Caco-2 (cell line): ENCODE data around the gene DIAPH1. TPM values are rescaled to one million over a fixed set of nuclear protein-coding genes. Genes with fewer than 3 reads are reported as not detected.

Experiments
- BruUV-seq: library from RNA; stranded (reverse); fragments of 400-500 nt; replicated peaks from 2 replicates; lab custom pipeline; 2021; lab: Mats Ljungman, UMichigan
- CTCF ChIA-PET: fragments of 300-600 bp; sonication (Branson Sonifier 250); formaldehyde crosslinking; loops from one replicate; lab custom pipeline; 2022; ENCODE audit warnings: antibody characterized with exemption; lab: Charles Lee
- POLR2A ChIA-PET: fragments of 300-600 bp; sonication (Branson Sonifier 250); formaldehyde crosslinking; loops from one replicate; lab custom pipeline; 2022; ENCODE audit warnings: antibody characterized with exemption; lab: Charles Lee
- DNase-seq, 2 experiments: peaks; one replicate each; pipeline versions ENCODE4 v3.0.0 to v3.0.0-alpha.2; 2020 to 2022
- H3K27me3 ChIP-seq: replicated peaks from 2 replicates; pipeline ENCODE4 v1.6.0; 2011; ENCODE audit warnings: low read length; ENCODE audit not compliant: control insufficient read depth, insufficient read depth
- H3K36me3 ChIP-seq: 2 replicates; pipeline ENCODE4 v1.5.1; 2011; ENCODE audit warnings: low read length; ENCODE audit not compliant: control insufficient read depth, insufficient read depth
- H3K4me1 ChIP-seq: fragments of 250-450 bp; sonication (Bioruptor Pico); 2 replicates; pipeline ENCODE4 v1.5.1; 2020; ENCODE audit warnings: mild to moderate bottlenecking
- H3K4me3 ChIP-seq: 2 replicates; pipeline ENCODE4 v1.5.1; 2011; ENCODE audit warnings: low read depth, mild to moderate bottlenecking, control low read depth, low read length
- H3K9me3 ChIP-seq: fragments of 250-450 bp; sonication (Bioruptor Pico); 2 replicates; pipeline ENCODE4 v1.5.1; 2020; ENCODE audit warnings: mild to moderate bottlenecking, moderate library complexity
- H3K27ac Mint-ChIP-seq: one replicate; pipeline ENCODE4 v1.8.0; 2022; ENCODE audit warnings: mixed read lengths; ENCODE audit not compliant: unreplicated experiment
- H3K27me3 Mint-ChIP-seq: one replicate; pipeline ENCODE4 v1.8.0; 2022; ENCODE audit warnings: mixed read lengths; ENCODE audit not compliant: insufficient read depth, unreplicated experiment
- H3K36me3 Mint-ChIP-seq: one replicate; pipeline ENCODE4 v1.8.0; 2022; ENCODE audit warnings: mild to moderate bottlenecking, mixed read lengths; ENCODE audit not compliant: insufficient read depth, unreplicated experiment
- H3K4me1 Mint-ChIP-seq: one replicate; pipeline ENCODE4 v1.8.0; 2022; ENCODE audit warnings: low read depth, mixed read lengths; ENCODE audit not compliant: unreplicated experiment
- H3K4me3 Mint-ChIP-seq: one replicate; pipeline ENCODE4 v1.8.0; 2022; ENCODE audit warnings: mild to moderate bottlenecking, moderate library complexity, mixed read lengths; ENCODE audit not compliant: unreplicated experiment
- H3K9me3 Mint-ChIP-seq: one replicate; pipeline ENCODE4 v1.8.0; 2022; ENCODE audit warnings: mixed read lengths; ENCODE audit not compliant: unreplicated experiment
- intact Hi-C: fragments of 100-400 bp; cut with micrococcal nuclease; formaldehyde crosslinking; loops from one replicate; pipeline ENCODE4 v1.10.0; 2022; ENCODE audit not compliant: unreplicated experiment
- total RNA-seq: library from RNA; stranded (reverse); gene quantifications from 2 replicates; pipeline ENCODE4 v1.2.3, GENCODE V29; 2022
- TF ChIP-seq, protein P1 (sequence below), 2 experiments: fragments of 200-600 bp in 1 of 2; IDR thresholded peaks; 1 replicate in 1 of 2; 2 replicates in 1 of 2; pipeline versions ENCODE4 v1.5.1 to v1.8.0; 2011 to 2022; ENCODE audit warnings: antibody characterized with exemption in 1 of 2, control low read depth in 1 of 2, inconsistent platforms in 1 of 2, low read depth in 1 of 2, low read length in 1 of 2, mild to moderate bottlenecking in 1 of 2, moderate library complexity in 1 of 2; ENCODE audit not compliant: insufficient read depth in 1 of 2, severe bottlenecking in 1 of 2, unreplicated experiment in 1 of 2

The DIAPH1 gene
- total RNA-seq, 1 experiment from 2014 or later: 161 TPM

GRCh38 chr5:141657937-141658545, 39.2 kb upstream of the DIAPH1 start:
- H3K27ac Mint-ChIP-seq: no peak overlapping the region
- no peaks in the 10 kb centered on the region for H3K36me3 Mint-ChIP-seq
- H3K4me3 ChIP-seq: no peak overlapping the region
- peaks cover 3% of the 10 kb centered on the region for H3K27me3 Mint-ChIP-seq
- DNase-seq: no peak
- TF ChIP-seq, protein P1, sequence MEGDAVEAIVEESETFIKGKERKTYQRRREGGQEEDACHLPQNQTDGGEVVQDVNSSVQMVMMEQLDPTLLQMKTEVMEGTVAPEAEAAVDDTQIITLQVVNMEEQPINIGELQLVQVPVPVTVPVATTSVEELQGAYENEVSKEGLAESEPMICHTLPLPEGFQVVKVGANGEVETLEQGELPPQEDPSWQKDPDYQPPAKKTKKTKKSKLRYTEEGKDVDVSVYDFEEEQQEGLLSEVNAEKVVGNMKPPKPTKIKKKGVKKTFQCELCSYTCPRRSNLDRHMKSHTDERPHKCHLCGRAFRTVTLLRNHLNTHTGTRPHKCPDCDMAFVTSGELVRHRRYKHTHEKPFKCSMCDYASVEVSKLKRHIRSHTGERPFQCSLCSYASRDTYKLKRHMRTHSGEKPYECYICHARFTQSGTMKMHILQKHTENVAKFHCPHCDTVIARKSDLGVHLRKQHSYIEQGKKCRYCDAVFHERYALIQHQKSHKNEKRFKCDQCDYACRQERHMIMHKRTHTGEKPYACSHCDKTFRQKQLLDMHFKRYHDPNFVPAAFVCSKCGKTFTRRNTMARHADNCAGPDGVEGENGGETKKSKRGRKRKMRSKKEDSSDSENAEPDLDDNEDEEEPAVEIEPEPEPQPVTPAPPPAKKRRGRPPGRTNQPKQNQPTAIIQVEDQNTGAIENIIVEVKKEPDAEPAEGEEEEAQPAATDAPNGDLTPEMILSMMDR (IDR thresholded peaks at IDR 0.05; ENCODE audit: insufficient read depth in 1 of 2, low read depth in 1 of 2, low read length in 1 of 2, severe bottlenecking in 1 of 2, unreplicated experiment in 1 of 2): no peak
- no peaks in the 10 kb centered on the region for H3K4me1 Mint-ChIP-seq
- H3K9me3 ChIP-seq: no peaks in the 10 kb centered on the region
- intact Hi-C loops: no loop called here
- no peaks in the 10 kb centered on the region for H3K9me3 Mint-ChIP-seq
- ChIA-PET POLR2A (no interaction called here), CTCF (interaction anchor here (1.1 kb wide), 1 partner anchor 66 kb away, joined by 3 read pairs; no protein-coding TSS in a partner anchor)
- H3K4me1 ChIP-seq: no peaks in the 10 kb centered on the region
- no TSS peak for BruUV-seq
- no peaks in the 10 kb centered on the region; the same call in 1 of the 2 replicates for H3K36me3 ChIP-seq
- no peak overlapping the region for H3K4me3 Mint-ChIP-seq
- no peaks in the 10 kb centered on the region for H3K27me3 ChIP-seq

- no peak for DNase-seq
- Histone ChIP-seq H3K36me3 (no peaks in the 10 kb centered on the region; the same call in 1 of the 2 replicates), H3K4me1 (no peaks in the 10 kb centered on the region), H3K4me3 (no peak overlapping the region), H3K27me3 (no peaks in the 10 kb centered on the region), H3K9me3 (no peaks in the 10 kb centered on the region)
- BruUV-seq: no TSS peak
- Mint-ChIP-seq H3K27me3 (peaks cover 3% of the 10 kb centered on the region), H3K27ac (no peak overlapping the region), H3K36me3 (no peaks in the 10 kb centered on the region), H3K4me1 (peaks cover 5% of the 10 kb centered on the region), H3K4me3 (no peak overlapping the region), H3K9me3 (no peaks in the 10 kb centered on the region)
- ChIA-PET POLR2A (no interaction called here), CTCF (no interaction called here)
- intact Hi-C loops: no loop called here
- TF ChIP-seq, protein P1 (IDR thresholded peaks at IDR 0.05; ENCODE audit: insufficient read depth in 1 of 2, low read depth in 1 of 2, low read length in 1 of 2, severe bottlenecking in 1 of 2, unreplicated experiment in 1 of 2): no peak
Measured at GRCh38 chr5:141657404-141657803, 38.6 kb upstream of the DIAPH1 start.

DNA sequence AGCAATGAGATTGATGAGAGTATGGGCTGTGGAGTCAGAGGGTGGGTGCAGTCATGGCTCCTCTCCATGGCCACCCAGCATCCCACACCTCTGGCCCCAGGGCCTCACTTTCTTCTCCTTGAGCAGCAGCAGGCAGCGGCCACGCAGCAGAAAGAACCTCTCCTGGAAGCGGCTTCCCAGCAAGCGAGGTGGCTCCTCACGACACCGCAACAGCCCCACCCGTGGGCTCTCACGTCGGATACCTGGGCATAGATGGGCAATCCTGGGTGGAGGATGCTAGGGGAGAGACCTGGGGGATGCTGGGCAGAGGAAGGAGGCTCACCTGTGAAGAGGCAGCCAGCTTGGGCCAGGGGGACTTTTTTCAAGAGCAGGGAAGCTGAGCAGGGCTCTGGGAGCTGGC, 37.6 kb upstream of the DIAPH1 start:
- no peak overlapping the region for H3K27ac Mint-ChIP-seq
- CTCF ChIA-PET: no interaction called here
- DNase-seq: no peak
- H3K4me3 Mint-ChIP-seq: no peak overlapping the region
- Histone ChIP-seq H3K27me3 (no peaks in the 10 kb centered on the region), H3K9me3 (no peaks in the 10 kb centered on the region), H3K4me3 (no peak overlapping the region), H3K36me3 (no peaks in the 10 kb centered on the region; the same call in 1 of the 2 replicates), H3K4me1 (peaks cover 5% of the 10 kb centered on the region)
- intact Hi-C loops: no loop called here
- no TSS peak for BruUV-seq
- no peaks in the 10 kb centered on the region for H3K9me3 Mint-ChIP-seq
- peaks cover 3% of the 10 kb centered on the region for H3K27me3 Mint-ChIP-seq
- TF ChIP-seq, protein P1 (IDR thresholded peaks at IDR 0.05; ENCODE audit: insufficient read depth in 1 of 2, low read depth in 1 of 2, low read length in 1 of 2, severe bottlenecking in 1 of 2, unreplicated experiment in 1 of 2): no peak
- H3K36me3 Mint-ChIP-seq: peaks cover 4% of the 10 kb centered on the region
- H3K4me1 Mint-ChIP-seq: peaks cover 11% of the 10 kb centered on the region
- POLR2A ChIA-PET: no interaction called here
